A549 (cell line): ENCODE data around the gene SCN9A. TPM values are rescaled to one million over a fixed set of nuclear protein-coding genes. Genes with fewer than 3 reads are reported as not detected.

ENCODE experiments used
- ATAC-seq, 2 experiments: fragments of 200-7000 bp in 1 of 2; fragments of >200 bp in 1 of 2; cut with Nextera tagmentation in 1 of 2; cut with Tn5 transposase in 1 of 2; 3 replicates each; pipeline versions ENCODE4 v1.8.0 to v1.9.1; 2018 to 2020; ENCODE audit warnings: mild to moderate bottlenecking in 1 of 2, moderate library complexity in 1 of 2
- CTCF ChIA-PET: fragments of 300-600 bp; sonication (Branson Sonifier 250); formaldehyde crosslinking; extraction: SDS; loops from one replicate; lab custom pipeline; 2021; ENCODE audit warnings: antibody characterized with exemption, inconsistent platforms; lab: Yijun Ruan, JAX
- POLR2A ChIA-PET: fragments of 350-600 bp; formaldehyde crosslinking; extraction: SDS; loops from one replicate; lab custom pipeline; 2021; ENCODE audit warnings: antibody characterized with exemption, inconsistent platforms; lab: Yijun Ruan, JAX
- DNase-seq, 2 experiments: peaks; one replicate each; pipeline versions ENCODE4 v3.0.0 to v3.0.0-alpha.2; 2011 to 2016; ENCODE audit warnings: low read depth in 1 of 2, low spot score in 1 of 2
- FAIRE-seq: peaks from 2 replicates; lab custom pipeline; 2011; peaks lifted over from hg19 to GRCh38; lab: Jason Lieb, UNC
- H3K27ac ChIP-seq, 2 experiments: fragments of >200 bp; sonication (Bioruptor Twin); formaldehyde crosslinking; 3 replicates each; pipeline ENCODE4 v1.5.1; 2016 to 2017
- H3K4me1 ChIP-seq: fragments of >200 bp; sonication (Bioruptor Twin); formaldehyde crosslinking; 3 replicates; pipeline ENCODE4 v1.6.1; 2016
- H3K4me2 ChIP-seq: fragments of >200 bp; sonication (Bioruptor Twin); formaldehyde crosslinking; 3 replicates; pipeline ENCODE4 v1.6.1; 2016
- H3K4me3 ChIP-seq: fragments of >200 bp; sonication (Bioruptor Twin); formaldehyde crosslinking; 3 replicates; pipeline ENCODE4 v1.5.1; 2016
- H3K9me3 ChIP-seq: fragments of >200 bp; sonication (Bioruptor Twin); formaldehyde crosslinking; 3 replicates; pipeline ENCODE4 v1.6.1; 2016
- BHLHE40 ChIP-seq: IDR thresholded peaks from 2 replicates; pipeline ENCODE4 v1.6.1; 2012; ENCODE audit warnings: low read depth, low read length, inconsistent platforms
- CBX2 ChIP-seq: fragments of 200-600 bp; sonication (generic); IDR thresholded peaks from 2 replicates; pipeline ENCODE4 v1.6.1; 2016; ENCODE audit warnings: low read depth, mild to moderate bottlenecking, borderline replicate concordance
- CBX8 ChIP-seq: fragments of 200-600 bp; sonication (generic); IDR thresholded peaks from 2 replicates; pipeline ENCODE4 v1.6.1; 2016
- CTCF ChIP-seq: fragments of >200 bp; sonication (Bioruptor Twin); formaldehyde crosslinking; IDR thresholded peaks from 3 replicates; pipeline ENCODE4 v1.5.1; 2016
- EHF ChIP-seq: fragments of 250-450 bp; sonication (Bioruptor Pico); IDR thresholded peaks from 2 replicates; pipeline ENCODE4 v1.5.0; 2020; ENCODE audit warnings: mild to moderate bottlenecking
- ELK1 ChIP-seq: fragments of 150-350 bp; IDR thresholded peaks from 2 replicates; pipeline ENCODE4 v1.6.1; 2014; ENCODE audit warnings: low read depth, mild to moderate bottlenecking, low read length
- ESRRA ChIP-seq: fragments of 150-350 bp; IDR thresholded peaks from 2 replicates; pipeline ENCODE4 v1.6.1; 2014; ENCODE audit warnings: mild to moderate bottlenecking, low read length, borderline replicate concordance
- FOXS1 ChIP-seq: fragments of 250-450 bp; sonication (Bioruptor Pico); IDR thresholded peaks from 2 replicates; pipeline ENCODE4 v1.5.0; 2020; ENCODE audit warnings: mild to moderate bottlenecking, moderate library complexity
- GATA3 ChIP-seq: IDR thresholded peaks from 2 replicates; pipeline ENCODE4 v1.6.1; 2012; ENCODE audit warnings: borderline replicate concordance
- HDAC2 ChIP-seq: fragments of 200-600 bp; sonication (generic); IDR thresholded peaks from 2 replicates; pipeline ENCODE4 v1.6.1; 2016
- HEYL ChIP-seq: fragments of 250-450 bp; sonication (Bioruptor Pico); IDR thresholded peaks from 2 replicates; pipeline ENCODE4 v1.8.0; 2021; ENCODE audit warnings: mild to moderate bottlenecking, moderate library complexity
- HMGXB4 ChIP-seq: fragments of 250-450 bp; sonication (Bioruptor Pico); IDR thresholded peaks from 2 replicates; pipeline ENCODE4 v1.5.0; 2021; ENCODE audit warnings: mild to moderate bottlenecking, moderate library complexity, borderline replicate concordance
- HOXA7 ChIP-seq: fragments of 250-450 bp; sonication (Bioruptor Pico); IDR thresholded peaks from 2 replicates; pipeline ENCODE4 v1.5.0; 2020; ENCODE audit warnings: mild to moderate bottlenecking, moderate library complexity
- HOXB13 ChIP-seq: fragments of 250-450 bp; sonication (Bioruptor Pico); IDR thresholded peaks from 2 replicates; pipeline ENCODE4 v1.5.0; 2020; ENCODE audit warnings: low read depth, mild to moderate bottlenecking, moderate library complexity
- JUN ChIP-seq, 2 experiments: fragments of >200 bp; sonication (Bioruptor Twin); formaldehyde crosslinking; IDR thresholded peaks; 2 replicates in 1 of 2; 3 replicates in 1 of 2; pipeline ENCODE4 v1.6.1; 2016 to 2017
- KDM1A ChIP-seq: fragments of 200-600 bp; sonication (generic); IDR thresholded peaks from 2 replicates; pipeline ENCODE4 v1.6.1; 2016; ENCODE audit warnings: low read depth, mild to moderate bottlenecking
- MAFK ChIP-seq: fragments of 450-650 bp; IDR thresholded peaks from 2 replicates; pipeline ENCODE4 v1.6.1; 2014; ENCODE audit not compliant: partially characterized antibody
- MAX ChIP-seq: IDR thresholded peaks from 2 replicates; pipeline ENCODE4 v1.6.1; 2012
- MYC ChIP-seq: IDR thresholded peaks from 2 replicates; pipeline ENCODE4 v1.6.1; 2012; ENCODE audit warnings: mild to moderate bottlenecking, inconsistent platforms, low read length, improper control_type of control experiment, borderline replicate concordance
- NFE2L2 ChIP-seq: fragments of 150-350 bp; conservative IDR thresholded peaks from 2 replicates; pipeline ENCODE4 v1.6.1; 2014; ENCODE audit warnings: low read length
- NPAS2 ChIP-seq: fragments of 250-450 bp; sonication (Bioruptor Pico); IDR thresholded peaks from 2 replicates; pipeline ENCODE4 v1.8.0; 2022; ENCODE audit warnings: mild to moderate bottlenecking, moderate library complexity, borderline replicate concordance
- PHF8 ChIP-seq: fragments of 200-600 bp; sonication (generic); IDR thresholded peaks from 2 replicates; pipeline ENCODE4 v1.6.1; 2016; ENCODE audit warnings: low read depth, mild to moderate bottlenecking, antibody characterized with exemption, moderate library complexity, borderline replicate concordance
- POLR2AphosphoS2 ChIP-seq: conservative IDR thresholded peaks from 2 replicates; pipeline ENCODE4 v1.6.1; 2012; ENCODE audit warnings: low read length, improper control_type of control experiment, inconsistent platforms
- RARB ChIP-seq: fragments of 250-450 bp; sonication (Bioruptor Pico); IDR thresholded peaks from 2 replicates; pipeline ENCODE4 v1.8.0; 2021; ENCODE audit warnings: mild to moderate bottlenecking, moderate library complexity
- REST ChIP-seq: fragments of 200-600 bp; sonication (generic); IDR thresholded peaks from 2 replicates; pipeline ENCODE4 v1.6.1; 2016; ENCODE audit warnings: antibody characterized with exemption, mild to moderate bottlenecking, moderate library complexity
- RNF2 ChIP-seq: fragments of 200-600 bp; sonication (generic); IDR thresholded peaks from 2 replicates; pipeline ENCODE4 v1.6.1; 2016; ENCODE audit warnings: low read depth, mild to moderate bottlenecking, antibody characterized with exemption, moderate library complexity, borderline replicate concordance
- SMC3 ChIP-seq: fragments of >200 bp; sonication (Bioruptor Twin); formaldehyde crosslinking; IDR thresholded peaks from 3 replicates; pipeline ENCODE4 v1.6.1; 2018; ENCODE audit warnings: inconsistent platforms
- ZNF302 ChIP-seq: fragments of 250-450 bp; sonication (Bioruptor Pico); IDR thresholded peaks from 2 replicates; pipeline ENCODE4 v1.9.0; 2021; ENCODE audit warnings: inconsistent platforms, mild to moderate bottlenecking, moderate library complexity
- WGBS: methylation state at CpG from one replicate; pipeline ENCODE4 v1.1.6; 2017; ENCODE audit errors: missing lambda C conversion rate; 5-methylcytosine and 5-hydroxymethylcytosine counted together
- polyA plus RNA-seq, 4 experiments: library from polyadenylated mRNA; depleted of rRNA in 3 of 4; stranded (reverse); fragments of >200 nt; fragmentation: RNase III in 1 of 4; extraction: RNeasy Plus Mini Kit Qiagen cat#74134 plus additional on column Dnase treatment in 1 of 4; gene quantifications; 2 replicates in 3 of 4; 3 replicates in 1 of 4; pipeline ENCODE4 v1.2.3, GENCODE V29; 2011 to 2017
- TF ChIP-seq, protein P1 (sequence below): fragments of >200 bp; sonication (Bioruptor Twin); formaldehyde crosslinking; IDR thresholded peaks from 2 replicates; pipeline ENCODE4 v1.6.1; 2016
- TF ChIP-seq, protein P2 (sequence below): IDR thresholded peaks from 2 replicates; pipeline ENCODE4 v1.6.1; 2012; ENCODE audit warnings: low read depth, borderline replicate concordance

The SCN9A gene
- polyA plus RNA-seq, 2 of the 4 experiments (the other 2 are of a cell fraction): 7.7 to 23.6 TPM

GRCh38 chr2:166233244-166233643 lies 142.5 kb downstream of the SCN9A start:
- Histone ChIP-seq H3K27ac (no peak overlapping the region), H3K9me3 (no peaks in the 10 kb centered on the region), H3K4me1 (peaks cover 27% of the 10 kb centered on the region; the same call in 2 of the 3 replicates), H3K4me2 (no peak overlapping the region), H3K4me3 (no peak overlapping the region)
- DNase-seq: no peak
- CTCF ChIA-PET: no interaction called here
- no peak for ATAC-seq
- POLR2A ChIA-PET: no interaction called here
- TF ChIP-seq, protein P1, sequence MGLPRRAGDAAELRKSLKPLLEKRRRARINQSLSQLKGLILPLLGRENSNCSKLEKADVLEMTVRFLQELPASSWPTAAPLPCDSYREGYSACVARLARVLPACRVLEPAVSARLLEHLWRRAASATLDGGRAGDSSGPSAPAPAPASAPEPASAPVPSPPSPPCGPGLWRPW: no peak
- TF ChIP-seq, protein P2, sequence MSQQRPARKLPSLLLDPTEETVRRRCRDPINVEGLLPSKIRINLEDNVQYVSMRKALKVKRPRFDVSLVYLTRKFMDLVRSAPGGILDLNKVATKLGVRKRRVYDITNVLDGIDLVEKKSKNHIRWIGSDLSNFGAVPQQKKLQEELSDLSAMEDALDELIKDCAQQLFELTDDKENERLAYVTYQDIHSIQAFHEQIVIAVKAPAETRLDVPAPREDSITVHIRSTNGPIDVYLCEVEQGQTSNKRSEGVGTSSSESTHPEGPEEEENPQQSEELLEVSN: no peak
- TF ChIP-seq CBX8: no peak
- no peak for TF ChIP-seq RARB (CRISPR knock-in tag)
- TF ChIP-seq JUN (IDR thresholded peaks at IDR 0.05): no peak
- no peak for TF ChIP-seq MAFK
- no peak for TF ChIP-seq HOXB13 (CRISPR knock-in tag)
- TF ChIP-seq NPAS2 (CRISPR knock-in tag): no peak
- TF ChIP-seq EHF (CRISPR knock-in tag): no peak
- no peak for TF ChIP-seq MYC
- no peak for TF ChIP-seq PHF8
- TF ChIP-seq POLR2AphosphoS2: no peak
- TF ChIP-seq HDAC2: no peak
- TF ChIP-seq ZNF302: no peak
- no peak for TF ChIP-seq MAX
- no peak for TF ChIP-seq GATA3
- no peak for TF ChIP-seq KDM1A
- 78% methylated on average over 2 of the region's 2 CpGs for WGBS
- no peak for FAIRE-seq

GRCh38 chr2:166230724-166231070 lies 145.0 kb downstream of the SCN9A start:
- Histone ChIP-seq H3K27ac (peak overlapping the region; percentile 17 to 46; a peak in 1 of 6 replicates), H3K4me2 (peak overlapping the region; percentile 39), H3K9me3 (no peaks in the 10 kb centered on the region), H3K4me1 (peaks cover 27% of the 10 kb centered on the region; the same call in 2 of the 3 replicates), H3K4me3 (no peak overlapping the region)
- ChIA-PET POLR2A (no interaction called here), CTCF (no interaction called here)
- 49% methylated on average over 2 of the region's 2 CpGs for WGBS
- ATAC-seq: no peak
- FAIRE-seq: no peak
- no peak for DNase-seq
- TF ChIP-seq RNF2 (no peak), REST (no peak), MAFK (no peak), ELK1 (no peak), CTCF (no peak), BHLHE40 (no peak), SMC3 (no peak), RARB (CRISPR knock-in tag) (no peak), HOXB13 (CRISPR knock-in tag) (no peak), PHF8 (no peak), HEYL (CRISPR knock-in tag) (no peak), CBX2 (no peak), NFE2L2 (no peak), ESRRA (no peak), HOXA7 (CRISPR knock-in tag) (no peak), FOXS1 (CRISPR knock-in tag) (no peak), HMGXB4 (CRISPR knock-in tag) (no peak)
